K562 (cell line): ENCODE data around the gene RFPL2. TPM values are rescaled to one million over a fixed set of nuclear protein-coding genes. Genes with fewer than 3 reads are reported as not detected.

Experiments used
- ATAC-seq: fragments of 200-7000 bp; cut with Tn5 transposase; 3 replicates; pipeline ENCODE4 v1.9.1; 2020; ENCODE audit warnings: moderate library complexity
- BruUV-seq: library from RNA; stranded (reverse); fragments of 400-500 nt; replicated peaks from 2 replicates; lab custom pipeline; 2021; lab: Mats Ljungman, UMichigan
- CTCF ChIA-PET: fragments of 300-600 bp; formaldehyde crosslinking; extraction: SDS; loops from one replicate; lab custom pipeline; 2021; ENCODE audit warnings: low intra/inter-chr PET ratio; lab: Yijun Ruan, JAX
- POLR2A ChIA-PET: fragments of 300-600, 350-650 bp; sonication (Branson Sonifier 250); formaldehyde crosslinking; extraction: SDS; loops from one replicate; lab custom pipeline; 2021; ENCODE audit warnings: antibody characterized with exemption, inconsistent platforms; lab: Yijun Ruan, JAX
- DNase-seq, 4 experiments: peaks; one replicate each; pipeline versions ENCODE4 v3.0.0 to v3.0.0-alpha.2; 2011 to 2018; ENCODE audit warnings: low spot score in 3 of 4, mixed read lengths in 3 of 4; ENCODE audit errors: extremely low read depth in 1 of 4
- FAIRE-seq: peaks from 2 replicates; lab custom pipeline; 2011; peaks lifted over from hg19 to GRCh38; lab: Jason Lieb, UNC
- H2AFZ ChIP-seq: 2 replicates; pipeline ENCODE4 v1.6.0; 2011; ENCODE audit warnings: low read depth, low read length, control low read depth, inconsistent platforms
- H3K27ac ChIP-seq: fragments of 200-600 bp; 3 replicates; pipeline ENCODE4 v1.8.0; 2011; ENCODE audit warnings: low read depth, mild to moderate bottlenecking, control low read depth, inconsistent platforms, low read length, moderate library complexity, mixed read lengths; ENCODE audit errors: extremely low read depth
- H3K27me3 ChIP-seq, 2 experiments: fragments of 300-600 bp in 1 of 2; 2 replicates in 1 of 2; 3 replicates in 1 of 2; pipeline versions ENCODE4 v1.6.0 to v1.8.0; 2011; ENCODE audit warnings: inconsistent platforms in 2 of 2, low read length in 2 of 2, mild to moderate bottlenecking in 1 of 2, mixed read lengths in 1 of 2, moderate library complexity in 1 of 2; ENCODE audit not compliant: control insufficient read depth in 2 of 2, insufficient read depth in 2 of 2
- H3K36me3 ChIP-seq: fragments of 300-600 bp; 3 replicates; pipeline ENCODE4 v1.8.0; 2011; ENCODE audit warnings: mild to moderate bottlenecking, low read length, inconsistent platforms; ENCODE audit not compliant: control insufficient read depth, insufficient read depth
- H3K4me1 ChIP-seq, 2 experiments: fragments of 200-600 bp in 1 of 2; replicated peaks in 1 of 2; 2 replicates in 1 of 2; 3 replicates in 1 of 2; pipeline versions ENCODE4 v1.5.1 to v1.8.0; 2011; ENCODE audit warnings: inconsistent platforms in 2 of 2, low read length in 2 of 2, mild to moderate bottlenecking in 1 of 2, mixed read lengths in 1 of 2, moderate library complexity in 1 of 2; ENCODE audit not compliant: control insufficient read depth in 2 of 2, insufficient read depth in 2 of 2
- H3K4me2 ChIP-seq: 2 replicates; pipeline ENCODE4 v1.6.1; 2011; ENCODE audit warnings: low read length, control low read depth, inconsistent platforms, mixed read lengths; ENCODE audit not compliant: insufficient read depth
- H3K4me3 ChIP-seq: fragments of 200-600 bp; sonication (generic), shearing (Covaris generic); 2 replicates; pipeline ENCODE4 v1.5.1; 2016; ENCODE audit warnings: control low read depth, inconsistent platforms
- H3K79me2 ChIP-seq: fragments of 200-600 bp; 3 replicates; pipeline ENCODE4 v1.8.0; 2011; ENCODE audit warnings: low read length, inconsistent platforms; ENCODE audit not compliant: control insufficient read depth, insufficient read depth
- H3K9ac ChIP-seq, 2 experiments: 2 replicates each; pipeline versions ENCODE4 v1.6.0 to v1.6.1; 2011; ENCODE audit warnings: low read depth in 2 of 2, low read length in 2 of 2, control low read depth in 1 of 2, inconsistent platforms in 1 of 2, mild to moderate bottlenecking in 1 of 2, mixed read lengths in 1 of 2; ENCODE audit not compliant: insufficient read depth in 1 of 2
- H3K9me1 ChIP-seq: one replicate; pipeline ENCODE4 v1.6.0; 2011; ENCODE audit warnings: inconsistent platforms, mild to moderate bottlenecking, low read length, moderate library complexity; ENCODE audit not compliant: control insufficient read depth, insufficient read depth
- H3K9me3 ChIP-seq: replicated peaks from 2 replicates; pipeline ENCODE4 v1.5.1; 2011; ENCODE audit warnings: low read depth, low read length, inconsistent platforms; ENCODE audit not compliant: control insufficient read depth, insufficient read depth
- H4K20me1 ChIP-seq: replicated peaks from 2 replicates; pipeline ENCODE4 v1.6.1; 2011; ENCODE audit warnings: low read length, inconsistent platforms, mixed read lengths; ENCODE audit not compliant: control insufficient read depth, insufficient read depth
- CBX3 ChIP-seq, 2 experiments: IDR thresholded peaks; 1 replicate in 1 of 2; 2 replicates in 1 of 2; pipeline ENCODE4 v1.6.1; 2012; ENCODE audit warnings: inconsistent platforms in 2 of 2, low read length in 2 of 2, borderline replicate concordance in 1 of 2, control low read depth in 1 of 2
- CTCF ChIP-seq, 3 experiments: IDR thresholded peaks in 2 of 3; conservative IDR thresholded peaks in 1 of 3; 2 replicates each; pipeline ENCODE4 v1.5.1; 2011 to 2012; ENCODE audit warnings: low read length in 3 of 3, mild to moderate bottlenecking in 3 of 3, control low read depth in 2 of 3, improper control_type of control experiment in 1 of 3, inconsistent platforms in 1 of 3, low read depth in 1 of 3, mixed read lengths in 1 of 3, moderate library complexity in 1 of 3; ENCODE audit not compliant: insufficient read depth in 2 of 3
- RAD21 ChIP-seq, 2 experiments: fragments of 250-450 bp in 1 of 2; fragments of 450-650 bp in 1 of 2; sonication (Bioruptor Pico) in 1 of 2; formaldehyde crosslinking in 1 of 2; IDR thresholded peaks in 1 of 2; conservative IDR thresholded peaks in 1 of 2; 2 replicates each; pipeline versions ENCODE4 v1.4.0 to v1.8.0; 2020 to 2022; ENCODE audit warnings: mild to moderate bottlenecking in 2 of 2, moderate library complexity in 1 of 2
- SRSF3 ChIP-seq: fragments of 200-400 bp; formaldehyde crosslinking; IDR thresholded peaks from 2 replicates; pipeline ENCODE4 v1.6.1; 2016; ENCODE audit warnings: mild to moderate bottlenecking, low read length, moderate library complexity; ENCODE audit not compliant: insufficient read depth
- ZNF175 ChIP-seq: fragments of 200-800 bp; sonication (Bioruptor generic); IDR thresholded peaks from 2 replicates; pipeline ENCODE4 v1.6.1; 2016; ENCODE audit warnings: low read depth, mild to moderate bottlenecking, missing genetic modification characterization, missing compliant biosample characterization
- WGBS: fragments of 100-300 bp; shearing (Covaris generic); methylation state at CpG from one replicate; pipeline ENCODE4 v1.1.6; 2016; ENCODE audit warnings: low coverage, mixed read lengths; ENCODE audit not compliant: insufficient coverage; ENCODE audit errors: missing lambda C conversion rate; 5-methylcytosine and 5-hydroxymethylcytosine counted together
- in situ Hi-C: fragments of 300-500 bp; cut with MboI; formaldehyde crosslinking; loops from 4 replicates; pipeline ENCODE4 v1.15.0; 2018; ENCODE audit warnings: inconsistent platforms, mixed read lengths
- intact Hi-C: fragments of 100-400 bp; cut with micrococcal nuclease; formaldehyde crosslinking; loops from 2 replicates; pipeline ENCODE4 v1.14.2; 2022
- polyA plus RNA-seq, 8 experiments: library from polyadenylated mRNA; depleted of rRNA in 4 of 8; stranded (reverse) in 5 of 8; unstranded in 3 of 8; fragments of >200 nt; fragmentation: Nextera tagmentation in 2 of 8; fragmentation: Illumina TruSeq in 1 of 8; extraction: Ambion mirVana in 2 of 8; extraction: Trizol in 1 of 8; gene quantifications; 2 replicates each; pipeline versions ENCODE4 v1.2.1 to v1.2.3, GENCODE V29; 2011 to 2014; ENCODE audit warnings: inconsistent platforms in 1 of 8, missing spikeins in 1 of 8
- total RNA-seq, 7 experiments: library from RNA; depleted of rRNA in 6 of 7; stranded (reverse); fragments of >200 nt in 6 of 7; fragmentation: Illumina TruSeq in 2 of 7; extraction: Trizol in 2 of 7; gene quantifications; 2 replicates each; pipeline versions ENCODE4 v1.2.1 to v1.2.3, GENCODE V29; 2011 to 2021; ENCODE audit warnings: low replicate concordance in 1 of 7

RFPL2 gene
- total and polyA plus RNA-seq, 9 of the 15 experiments (the other 6 are each of a cell fraction or from before 2014, with no cell fraction given) = not detected

DNA sequence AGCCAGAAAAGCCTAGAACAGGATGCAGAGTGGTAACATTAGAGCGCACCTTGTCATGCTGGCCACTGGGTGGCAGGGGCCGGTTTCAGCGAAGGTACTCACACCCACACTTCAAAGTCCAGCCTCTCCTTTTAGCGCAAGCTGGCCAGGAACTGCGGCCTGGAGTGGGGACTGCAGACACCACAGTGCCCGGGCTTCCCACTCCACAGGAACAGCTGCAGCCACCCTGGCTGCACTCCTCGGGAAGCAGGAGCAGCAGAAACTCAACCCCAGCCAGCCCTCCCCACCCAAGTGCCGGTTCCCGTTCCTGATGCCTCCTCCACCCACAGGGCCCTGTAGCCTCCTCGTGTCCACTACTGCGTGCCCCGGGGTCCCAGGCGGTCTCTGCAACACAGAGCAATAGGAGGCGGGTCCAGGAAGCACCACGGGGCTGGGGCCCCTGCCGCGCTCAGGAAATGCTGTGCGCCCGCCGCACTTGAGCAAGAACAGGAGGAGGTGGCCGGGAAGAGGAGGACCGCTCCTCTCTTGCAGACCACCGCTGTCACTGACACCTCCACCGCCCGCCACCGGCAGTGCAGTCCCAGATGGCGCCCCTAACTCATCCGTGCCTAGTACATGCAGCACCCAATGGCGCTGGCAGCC, 2.2 kb downstream of the RFPL2 start:
- TF ChIP-seq ZNF175 (CRISPR knock-in tag) (no peak), SRSF3 (no peak), RAD21 (CRISPR knock-in tag; conservative IDR thresholded peaks at IDR 0.05 in 1 of 2, IDR thresholded peaks at IDR 0.05 in 1 of 2) (peak in 1 of 2 experiments; percentile 26; a peak in 2 of 4 replicates), CBX3 (IDR thresholded peaks at IDR 0.05; ENCODE audit: borderline replicate concordance in 1 of 2, low read length in 2 of 2) (no peak), CTCF (IDR thresholded peaks at IDR 0.05 in 2 of 3, conservative IDR thresholded peaks at IDR 0.05 in 1 of 3; ENCODE audit: insufficient read depth in 2 of 3, low read depth in 1 of 3, low read length in 3 of 3) (peak; percentile 25 to 40 (median 38); a peak in 3 of 6 replicates)
- Histone ChIP-seq H3K4me3 (no peak overlapping the region), H3K79me2 (no peaks in the 10 kb centered on the region), H4K20me1 (no peaks in the 10 kb centered on the region), H3K9me1 (no peaks in the 10 kb centered on the region), H3K9me3 (no peaks in the 10 kb centered on the region), H3K27ac (no peak overlapping the region), H3K27me3 (peaks cover 0 to 24% of the 10 kb centered on the region in 2 experiments; a peak in 3 of 5 replicates), H2AFZ (no peak overlapping the region), H3K4me2 (no peak overlapping the region), H3K4me1 (peaks cover 0 to 26% of the 10 kb centered on the region in 2 experiments; a peak in 2 of 5 replicates), H3K36me3 (no peaks in the 10 kb centered on the region), H3K9ac (no peak overlapping the region)
- ChIA-PET POLR2A (no interaction called here), CTCF (no interaction called here)
- BruUV-seq = no TSS peak
- ATAC-seq = peak; percentile 69
- intact Hi-C loops (no loop called here), in situ Hi-C loops (no loop called here)
- WGBS = 0% methylated on average over 9 of the region's 29 CpGs
- DNase-seq = peak; percentile 16 to 23 (median 20)
- FAIRE-seq = no peak
